NT2/D1 (cell line): ENCODE measurements around the gene CHCHD4.

Source experiments
- SUZ12 ChIP-seq: IDR thresholded peaks from 2 replicates; pipeline ENCODE4 v1.6.1; 2011; ENCODE audit not compliant: insufficient read length, insufficient read depth; ENCODE audit errors: extremely low read depth
- YY1 ChIP-seq: IDR thresholded peaks from 2 replicates; pipeline ENCODE4 v1.6.1; 2011; ENCODE audit not compliant: insufficient read length, insufficient read depth
- ZNF274 ChIP-seq: IDR thresholded peaks from 2 replicates; pipeline ENCODE4 v1.6.1; 2011; ENCODE audit warnings: mild to moderate bottlenecking, low read depth, low read length

DNA sequence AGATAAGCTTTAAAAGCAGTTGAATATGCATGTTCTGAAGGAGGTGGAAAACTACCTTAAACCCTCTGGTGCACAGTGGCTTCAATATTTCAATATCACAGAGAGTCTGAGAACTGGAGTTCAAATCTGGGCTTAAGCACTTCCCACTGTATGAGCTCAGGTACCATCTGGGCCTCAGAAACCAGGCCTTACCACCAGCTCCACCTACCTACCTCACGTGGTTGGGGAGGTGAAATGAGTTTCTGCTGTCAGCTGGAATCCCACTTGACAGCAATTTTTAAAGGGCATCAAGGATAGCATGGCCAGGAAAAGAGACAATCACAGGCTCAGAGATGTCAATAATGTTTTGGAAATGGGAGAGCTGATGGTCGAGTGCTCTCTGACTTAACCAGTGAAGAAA lies 5.0 kb downstream of the CHCHD4 start:
- TF ChIP-seq YY1 (no peak), ZNF274 (no peak), SUZ12 (no peak)
